Measurements from ENCODE around the gene SERPINB6.
"Not testable (repeated sequence)": the region's sequence is repeated elsewhere in the genome, so short reads cannot be mapped to it uniquely, and the experiment has no call there.

SERPINB6 gene

GRCh38 chr6:2956930-2957685, 14.3 kb downstream of the SERPINB6 start:
- no peak for FAIRE-seq

- no peak for FAIRE-seq
These were observed 18.3 kb downstream of the SERPINB6 start for GRCh38 chr6:2953098-2953497.

- no peak for FAIRE-seq
These were observed 18.7 kb downstream of the SERPINB6 start for GRCh38 chr6:2952557-2953095.

GRCh38 chr6:2951728-2952127, 19.6 kb downstream of the SERPINB6 start:
- FAIRE-seq, result no peak

GRCh38 chr6:2950713-2951112, 20.7 kb downstream of the SERPINB6 start:
- FAIRE-seq, result no peak

GRCh38 chr6:2949536-2950083, 21.8 kb downstream of the SERPINB6 start:
- FAIRE-seq, result no peak

- FAIRE-seq, result no peak
These were observed 22.2 kb downstream of the SERPINB6 start for GRCh38 chr6:2949121-2949520.

GRCh38 chr6:2948228-2949025, 22.9 kb downstream of the SERPINB6 start:
- no peak for FAIRE-seq

GRCh38 chr6:2947445-2947844, 23.9 kb downstream of the SERPINB6 start:
- no peak for FAIRE-seq

GRCh38 chr6:2945153-2945452, 26.3 kb downstream of the SERPINB6 start:
- FAIRE-seq, result no peak

GRCh38 chr6:2944405-2945152, 26.8 kb downstream of the SERPINB6 start:
- FAIRE-seq, result no peak

GRCh38 chr6:2943564-2943955, 27.8 kb downstream of the SERPINB6 start:
- no peak for FAIRE-seq

GRCh38 chr6:2942914-2943563, 28.3 kb downstream of the SERPINB6 start:
- no peak for FAIRE-seq

- not testable (repeated sequence) for FAIRE-seq
These were observed 29.3 kb downstream of the SERPINB6 start for GRCh38 chr6:2942116-2942515.

GRCh38 chr6:2940851-2941250, 30.5 kb downstream of the SERPINB6 start:
- FAIRE-seq, result no peak

- FAIRE-seq, result no peak
These were observed 31.1 kb downstream of the SERPINB6 start for GRCh38 chr6:2940010-2940850.

- FAIRE-seq, result no peak
These were observed 31.9 kb downstream of the SERPINB6 start for GRCh38 chr6:2939315-2940009.

- no peak for FAIRE-seq
These were observed 32.7 kb downstream of the SERPINB6 start for GRCh38 chr6:2938632-2939083.

- no peak for FAIRE-seq
These were observed 33.2 kb downstream of the SERPINB6 start for GRCh38 chr6:2938004-2938631.

- no peak for FAIRE-seq
These were observed 33.8 kb downstream of the SERPINB6 start for GRCh38 chr6:2937627-2938003.
